HG03060 (cell line): ENCODE results near the gene KCNN3.

Experiments used
- ATAC-seq: cut with Tn5 transposase; IDR thresholded peaks from one replicate; pipeline ENCODE4 v1.9.1; 2021; ENCODE audit warnings: low read depth, moderate number of reproducible peaks; ENCODE audit not compliant: unreplicated experiment

KCNN3 gene

GRCh38 chr1:154741741-154742495 lies 128.2 kb downstream of the KCNN3 start:
- no peak for ATAC-seq

- ATAC-seq = no peak
Measured at GRCh38 chr1:154741327-154741726, 128.8 kb downstream of the KCNN3 start.

GRCh38 chr1:154739654-154740053 lies 130.4 kb downstream of the KCNN3 start:
- no peak for ATAC-seq

GRCh38 chr1:154736841-154737240 lies 133.2 kb downstream of the KCNN3 start:
- no peak for ATAC-seq

GRCh38 chr1:154735804-154736168 lies 134.3 kb downstream of the KCNN3 start:
- no peak for ATAC-seq

DNA sequence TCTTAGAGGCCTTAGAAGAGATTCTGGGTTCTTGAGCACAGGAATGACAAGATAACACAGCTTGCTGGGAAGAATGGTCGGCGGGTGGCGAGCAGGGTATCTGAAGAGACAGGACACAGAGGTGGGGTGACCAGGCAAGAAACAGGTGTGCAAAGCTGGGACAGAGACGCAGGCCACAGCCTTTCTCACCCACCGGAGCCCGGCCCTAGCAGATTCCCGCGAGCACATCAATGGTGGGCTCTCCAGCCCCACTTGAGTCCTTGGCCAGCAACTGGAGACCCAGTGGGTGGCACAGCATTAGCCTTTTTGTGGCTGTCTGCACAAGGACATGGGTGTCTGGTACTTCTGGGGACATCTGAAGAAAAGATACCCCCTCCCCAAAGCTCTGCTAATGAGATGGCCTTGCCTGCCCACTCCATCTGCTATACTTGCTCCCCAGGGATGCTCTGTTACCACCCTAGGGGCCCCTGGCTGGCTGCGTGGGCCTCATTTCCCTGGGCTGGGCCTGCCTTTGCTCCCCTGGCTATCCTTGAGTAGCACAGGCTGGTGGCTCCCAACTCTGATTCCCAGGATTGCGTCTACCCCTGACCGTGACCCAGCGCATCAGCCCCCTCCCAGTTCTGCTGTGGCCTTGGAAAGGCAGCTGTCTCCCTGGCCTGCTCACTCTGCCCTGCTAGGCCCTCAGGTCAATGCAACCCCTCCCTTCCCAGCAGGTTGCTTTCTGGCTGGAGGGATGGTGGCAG lies 134.8 kb downstream of the KCNN3 start:
- ATAC-seq = no peak

DNA sequence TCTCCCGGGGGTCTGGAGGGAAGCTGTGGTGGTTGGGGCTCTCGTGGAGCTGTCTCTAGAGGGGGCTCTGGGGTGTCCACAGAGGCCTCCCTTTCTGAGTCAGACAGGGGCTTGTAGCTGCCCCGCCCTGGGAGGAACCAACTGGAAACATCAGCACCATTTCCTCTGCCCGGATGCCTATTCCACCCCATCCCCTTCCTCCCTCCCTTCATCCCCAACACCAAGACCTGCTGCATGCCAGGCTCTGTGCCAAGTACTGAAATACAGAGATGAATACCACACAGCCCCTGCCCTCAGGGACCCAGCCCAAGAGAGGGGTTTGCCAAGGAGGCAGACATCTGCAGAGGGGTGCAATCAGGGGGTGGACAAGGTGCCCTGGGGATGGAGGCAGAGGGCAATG lies 136.5 kb downstream of the KCNN3 start:
- ATAC-seq = no peak

DNA sequence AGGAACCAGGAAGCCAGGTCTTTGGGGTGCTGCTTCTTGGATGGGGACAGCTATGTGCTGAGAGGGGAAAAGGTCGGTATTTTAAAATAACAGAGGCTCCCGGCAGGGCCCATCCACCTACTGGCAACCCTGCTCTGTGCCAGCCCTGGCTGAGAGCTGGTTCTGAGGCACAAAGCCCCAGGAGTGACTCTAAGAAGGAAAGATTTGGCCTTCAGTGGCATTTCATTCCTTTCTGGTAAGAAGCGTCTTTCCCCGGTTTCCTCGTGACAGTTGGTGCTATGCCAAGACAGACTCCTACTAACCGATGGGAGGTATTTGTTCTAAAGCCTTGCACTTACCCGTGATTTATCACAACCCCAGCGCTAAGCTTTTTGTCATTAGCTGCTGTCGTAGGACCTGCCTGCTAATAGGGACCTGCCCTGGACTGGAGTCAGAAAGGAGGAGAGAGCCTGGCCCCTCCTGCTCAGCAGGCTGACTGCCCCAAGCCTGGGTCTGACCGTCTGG lies 139.0 kb downstream of the KCNN3 start:
- ATAC-seq = no peak

- ATAC-seq = no peak
Measured at GRCh38 chr1:154730259-154730658, 139.8 kb downstream of the KCNN3 start.

DNA sequence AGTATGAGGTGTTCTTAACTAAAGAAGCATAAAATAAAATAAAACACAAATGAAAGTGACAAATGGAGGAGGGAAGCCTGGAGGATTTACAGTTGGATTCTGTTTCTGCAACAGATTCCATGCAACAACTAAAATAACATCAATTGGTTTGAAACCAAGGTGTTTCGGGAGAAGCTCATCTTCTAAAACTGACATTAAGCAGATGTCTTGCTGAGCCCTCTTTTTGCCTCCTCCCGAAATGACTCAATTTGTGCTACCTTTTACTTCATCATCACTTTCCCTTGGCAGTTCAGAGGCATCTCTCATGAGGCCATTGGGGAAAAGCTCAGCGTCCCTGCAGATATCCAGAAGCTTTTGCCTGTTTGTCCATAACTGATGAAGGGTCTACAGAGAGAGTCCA lies 140.5 kb downstream of the KCNN3 start:
- no peak for ATAC-seq

GRCh38 chr1:154729031-154729442 lies 141.0 kb downstream of the KCNN3 start:
- ATAC-seq = no peak

GRCh38 chr1:154726896-154727753 lies 143.0 kb downstream of the KCNN3 start:
- ATAC-seq = no peak

- ATAC-seq = no peak
Measured at GRCh38 chr1:154726443-154726842, 143.6 kb downstream of the KCNN3 start.

DNA sequence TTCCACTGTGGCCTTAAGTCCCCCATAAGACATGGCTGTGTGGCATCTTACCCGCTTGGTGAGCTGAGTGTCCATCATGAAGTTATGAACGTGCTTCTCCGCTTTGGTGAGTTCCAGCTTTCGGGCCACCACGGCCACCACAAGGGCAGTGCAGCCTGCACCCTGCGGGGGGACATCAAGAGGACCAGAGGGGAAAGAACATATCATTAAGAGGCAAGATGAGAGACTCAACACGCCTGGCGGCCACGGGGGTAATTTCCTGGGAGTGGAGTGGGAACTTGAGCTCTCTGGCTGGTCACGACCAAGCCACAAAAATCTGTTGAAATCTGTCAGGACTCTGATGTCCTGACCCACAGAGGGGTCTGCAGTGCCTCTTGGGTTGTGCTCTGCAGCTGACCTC lies 144.2 kb downstream of the KCNN3 start:
- no peak for ATAC-seq

- ATAC-seq = no peak
Measured at GRCh38 chr1:154720328-154721297, 149.5 kb downstream of the KCNN3 start.

DNA sequence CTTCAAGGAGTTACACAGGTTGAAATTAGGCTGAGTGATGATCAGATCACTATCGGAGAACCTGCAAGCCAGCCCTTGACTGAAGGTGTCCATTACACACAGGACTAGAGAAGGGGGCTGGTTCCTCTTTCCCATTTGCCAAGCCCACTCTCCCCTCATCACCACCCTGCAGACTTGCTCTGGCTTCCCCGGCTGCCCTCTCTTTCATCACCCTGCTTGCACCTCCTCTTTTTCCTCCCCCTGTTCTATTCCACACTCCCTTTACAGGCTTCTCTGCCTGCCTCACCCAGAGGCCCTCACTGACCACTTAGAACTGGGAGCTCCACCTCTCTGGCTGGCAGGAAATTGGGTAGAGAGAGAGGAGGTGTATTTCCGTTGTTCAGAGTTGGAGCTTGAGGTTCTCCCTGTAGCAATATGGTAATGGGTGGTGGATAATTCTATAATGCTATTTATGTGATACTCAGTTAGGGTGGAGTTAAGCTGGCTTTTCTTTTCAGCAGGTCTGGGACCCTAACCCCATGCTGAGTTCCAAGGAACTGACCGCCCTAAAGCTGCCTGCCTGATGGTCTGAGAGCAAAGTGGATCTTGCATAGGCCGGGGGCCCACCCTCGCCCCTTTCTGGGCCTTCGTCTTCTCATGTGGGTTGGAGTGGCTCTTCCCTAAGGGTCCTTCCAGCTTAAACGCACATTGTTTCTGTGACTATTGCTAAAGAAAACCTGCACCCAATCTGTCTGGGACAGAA lies 150.3 kb downstream of the KCNN3 start:
- ATAC-seq = no peak

DNA sequence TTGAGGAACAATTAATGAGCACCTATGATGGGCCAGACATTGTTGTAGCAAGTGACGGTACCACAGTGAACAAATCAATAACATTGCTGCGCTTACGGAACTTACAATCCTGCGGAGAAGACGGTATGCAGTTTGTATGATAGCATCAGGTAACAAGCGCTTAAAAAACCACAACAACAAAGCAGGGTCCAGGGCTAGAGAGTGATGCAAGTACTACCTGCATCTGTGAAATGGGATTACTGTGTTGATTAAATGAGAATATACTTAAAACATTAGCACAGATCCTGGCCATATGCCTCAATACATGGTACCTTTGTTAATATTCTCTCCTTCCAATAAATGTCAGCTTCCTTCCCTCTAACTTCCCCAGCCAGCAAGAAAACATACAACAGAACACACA lies 151.5 kb downstream of the KCNN3 start:
- no peak for ATAC-seq

GRCh38 chr1:154717528-154717924 lies 152.6 kb downstream of the KCNN3 start:
- ATAC-seq = no peak
